ENCODE measurements around the gene CD81. TPM values are rescaled to one million over a fixed set of nuclear protein-coding genes. Genes with fewer than 3 reads are reported as not detected.

CD81 gene
- total RNA-seq, 1 experiment from 2014 or later, result 296 TPM

GRCh38 chr11:2423157-2424025 is 46.3 kb downstream of the CD81 start (continued):
- TF ChIP-seq SIN3A (IDR thresholded peaks at IDR 0.05; ENCODE audit: low read depth), result no peak
- no peak for TF ChIP-seq REST (IDR thresholded peaks at IDR 0.05; ENCODE audit: low read depth)
- no peak for TF ChIP-seq ZFX (IDR thresholded peaks at IDR 0.05)

GRCh38 chr11:2424811-2425495 is 47.8 kb downstream of the CD81 start:
- Histone ChIP-seq H3K4me1 (ENCODE audit: control insufficient read depth in 1 of 2, insufficient read depth in 2 of 2, low read length in 2 of 2) (peaks cover 0 to 10% of the 10 kb centered on the region in 2 experiments; a peak in 2 of 4 replicates), H2AFZ (ENCODE audit: low read depth, low read length, poor library complexity, severe bottlenecking) (no peak overlapping the region), H3K4me2 (ENCODE audit: low read length) (no peak overlapping the region), H3K4me3 (replicated peaks in 1 of 2; ENCODE audit: low read depth in 1 of 2, low read length in 2 of 2) (no peak overlapping the region), H3K36me3 (ENCODE audit: control insufficient read depth in 1 of 2, insufficient read depth in 2 of 2, low read length in 2 of 2) (no peaks in the 10 kb centered on the region), H3K27ac (ENCODE audit: low read depth, low read length) (no peak overlapping the region), H4K20me1 (ENCODE audit: insufficient read depth) (no peaks in the 10 kb centered on the region), H3K9me2 (ENCODE audit: insufficient read depth) (no peaks in the 10 kb centered on the region), H3K79me2 (ENCODE audit: insufficient read depth, low read length) (no peaks in the 10 kb centered on the region), H3K27me3 (ENCODE audit: insufficient read depth, low read length) (no peaks in the 10 kb centered on the region), H3K9ac (ENCODE audit: low read length) (no peak overlapping the region), H3K9me3 (ENCODE audit: control insufficient read depth in 1 of 2, insufficient read depth in 1 of 2, low read depth in 1 of 2, low read length in 2 of 2) (no peaks in the 10 kb centered on the region)
- no TSS peak for BruUV-seq (replicated peaks)
- no peak for DNase-seq (ENCODE audit: low read depth, low spot score)
- RAD21 ChIA-PET (ENCODE audit: low non-redundant PET in 1 of 2, low total read pairs in 2 of 2, uncharacterized antibody in 2 of 2, unreplicated experiment in 2 of 2), result interaction anchor here in 1 of 2 experiments (0.7 kb wide), 1 partner anchor 107 kb away, joined by 4 read pairs; no protein-coding TSS in a partner anchor
- ATAC-seq, result no peak
- intact Hi-C loops (cut with micrococcal nuclease), result no loop called here
- POLR2A ChIA-PET, result no interaction called here
- CTCF ChIA-PET, result interaction anchor here (1.1 to 4.4 kb wide), 2 partner anchors 107 to 467 kb away, joined by 3 to 64 read pairs; no protein-coding TSS in a partner anchor
- TF ChIP-seq ELF1 (IDR thresholded peaks at IDR 0.05; ENCODE audit: borderline replicate concordance, low read depth) (no peak), SIN3A (IDR thresholded peaks at IDR 0.05; ENCODE audit: low read depth) (no peak), CTCF (IDR thresholded peaks at IDR 0.05 in 2 of 3, conservative IDR thresholded peaks at IDR 0.05 in 1 of 3; ENCODE audit: borderline replicate concordance in 1 of 3, insufficient read depth in 1 of 3, low read depth in 2 of 3, low read length in 2 of 3) (no peak), REST (IDR thresholded peaks at IDR 0.05; ENCODE audit: low read depth) (no peak), SRF (IDR thresholded peaks at IDR 0.05; ENCODE audit: low read depth) (no peak), POLR2AphosphoS5 (IDR thresholded peaks at IDR 0.05; ENCODE audit: low read depth, low read length) (no peak), EZH2 (IDR thresholded peaks at IDR 0.05) (no peak), EGR1 (IDR thresholded peaks at IDR 0.05; ENCODE audit: low read depth) (no peak), CBX3 (IDR thresholded peaks at IDR 0.05; ENCODE audit: low read depth) (no peak), ZFX (IDR thresholded peaks at IDR 0.05) (no peak)

Data from HCT116 (cell line).